Measurements from ENCODE around the gene MTHFD2L. TPM values are rescaled to one million over a fixed set of nuclear protein-coding genes. Genes with fewer than 3 reads are reported as not detected.

MTHFD2L gene
- total and polyA plus RNA-seq, 2 experiments from 2014 or later: 20.0 to 32.0 TPM

GRCh38 chr4:74146581-74147129 is 11.3 kb upstream of the MTHFD2L start:
- no peaks in the 10 kb centered on the region for H4K20me1 ChIP-seq (ENCODE audit: insufficient read depth, poor library complexity, severe bottlenecking)
- H3K9me2 ChIP-seq (replicated peaks; ENCODE audit: insufficient read depth): no peaks in the 10 kb centered on the region
- no peaks in the 10 kb centered on the region for H3K79me2 ChIP-seq
- no peak overlapping the region for H2AFZ ChIP-seq
- H3K9me3 ChIP-seq (ENCODE audit: low read depth): no peaks in the 10 kb centered on the region
- H3K4me1 ChIP-seq (ENCODE audit: insufficient read depth): no peaks in the 10 kb centered on the region
- H3K27ac ChIP-seq: no peak overlapping the region
- H3K4me2 ChIP-seq: no peak overlapping the region
- TF ChIP-seq EZH2phosphoT487 (IDR thresholded peaks at IDR 0.05; ENCODE audit: low read depth, severe bottlenecking, unreplicated experiment) (no peak), EZH2 (IDR thresholded peaks at IDR 0.05; ENCODE audit: borderline replicate concordance) (no peak), CTCF (IDR thresholded peaks at IDR 0.05; ENCODE audit: poor library complexity) (no peak)
- H3K27me3 ChIP-seq: peaks cover 2% of the 10 kb centered on the region
- H3K4me3 ChIP-seq: no peak overlapping the region
- 85% methylated on average over 4 of the region's 4 CpGs for WGBS (ENCODE audit: low lambda C conversion rate, missing lambda C conversion rate)
- H3K36me3 ChIP-seq (replicated peaks; ENCODE audit: insufficient read depth, low read depth): no peaks in the 10 kb centered on the region
- DNase-seq (ENCODE audit: low spot score): no peak

- Histone ChIP-seq H3K4me3 (no peak overlapping the region), H3K4me2 (no peak overlapping the region), H2AFZ (no peak overlapping the region), H3K9me2 (replicated peaks; ENCODE audit: insufficient read depth) (no peaks in the 10 kb centered on the region), H3K9me3 (ENCODE audit: low read depth) (no peaks in the 10 kb centered on the region), H3K27ac (no peak overlapping the region), H3K36me3 (replicated peaks; ENCODE audit: insufficient read depth, low read depth) (no peaks in the 10 kb centered on the region), H3K4me1 (ENCODE audit: insufficient read depth) (no peaks in the 10 kb centered on the region), H4K20me1 (ENCODE audit: insufficient read depth, poor library complexity, severe bottlenecking) (no peaks in the 10 kb centered on the region), H3K27me3 (peaks cover 2% of the 10 kb centered on the region), H3K79me2 (no peaks in the 10 kb centered on the region)
- DNase-seq (ENCODE audit: low spot score): no peak
- TF ChIP-seq EZH2 (IDR thresholded peaks at IDR 0.05; ENCODE audit: borderline replicate concordance) (no peak), EZH2phosphoT487 (IDR thresholded peaks at IDR 0.05; ENCODE audit: low read depth, severe bottlenecking, unreplicated experiment) (no peak), CTCF (IDR thresholded peaks at IDR 0.05; ENCODE audit: poor library complexity) (no peak)
- WGBS (ENCODE audit: low lambda C conversion rate, missing lambda C conversion rate): 91% methylated on average over 2 of the region's 2 CpGs
Measured at GRCh38 chr4:74148205-74148604, 9.7 kb upstream of the MTHFD2L start.

GRCh38 chr4:74152836-74153235 is 5.1 kb upstream of the MTHFD2L start:
- Histone ChIP-seq H3K4me1 (ENCODE audit: insufficient read depth) (peaks cover 9% of the 10 kb centered on the region), H2AFZ (no peak overlapping the region), H4K20me1 (ENCODE audit: insufficient read depth, poor library complexity, severe bottlenecking) (no peaks in the 10 kb centered on the region), H3K27ac (no peak overlapping the region), H3K4me2 (no peak overlapping the region), H3K79me2 (no peaks in the 10 kb centered on the region), H3K4me3 (no peak overlapping the region), H3K27me3 (no peaks in the 10 kb centered on the region), H3K36me3 (replicated peaks; ENCODE audit: insufficient read depth, low read depth) (no peaks in the 10 kb centered on the region), H3K9me2 (replicated peaks; ENCODE audit: insufficient read depth) (no peaks in the 10 kb centered on the region), H3K9me3 (ENCODE audit: low read depth) (no peaks in the 10 kb centered on the region)
- no peak for DNase-seq (ENCODE audit: low spot score)
- TF ChIP-seq EZH2 (IDR thresholded peaks at IDR 0.05; ENCODE audit: borderline replicate concordance) (no peak), CTCF (IDR thresholded peaks at IDR 0.05; ENCODE audit: poor library complexity) (no peak), EZH2phosphoT487 (IDR thresholded peaks at IDR 0.05; ENCODE audit: low read depth, severe bottlenecking, unreplicated experiment) (no peak)

- H3K9me2 ChIP-seq (replicated peaks; ENCODE audit: insufficient read depth): no peaks in the 10 kb centered on the region
- 96% methylated on average over 2 of the region's 2 CpGs for WGBS (ENCODE audit: low lambda C conversion rate, missing lambda C conversion rate)
- no peaks in the 10 kb centered on the region for H3K36me3 ChIP-seq (replicated peaks; ENCODE audit: insufficient read depth, low read depth)
- peaks cover 19% of the 10 kb centered on the region for H3K4me1 ChIP-seq (ENCODE audit: insufficient read depth)
- DNase-seq (ENCODE audit: low spot score): no peak
- no peaks in the 10 kb centered on the region for H3K9me3 ChIP-seq (ENCODE audit: low read depth)
- H3K79me2 ChIP-seq: peaks cover 32% of the 10 kb centered on the region
- H3K27ac ChIP-seq: peak overlapping the region; percentile 94
- no peak overlapping the region for H3K4me3 ChIP-seq
- H2AFZ ChIP-seq: peak overlapping the region; percentile 85
- TF ChIP-seq EZH2phosphoT487 (IDR thresholded peaks at IDR 0.05; ENCODE audit: low read depth, severe bottlenecking, unreplicated experiment) (no peak), EZH2 (IDR thresholded peaks at IDR 0.05; ENCODE audit: borderline replicate concordance) (no peak), CTCF (IDR thresholded peaks at IDR 0.05; ENCODE audit: poor library complexity) (no peak)
- H3K4me2 ChIP-seq: peak overlapping the region; percentile 76
- no peaks in the 10 kb centered on the region for H3K27me3 ChIP-seq
- H4K20me1 ChIP-seq (ENCODE audit: insufficient read depth, poor library complexity, severe bottlenecking): peaks cover 7% of the 10 kb centered on the region
Measured at GRCh38 chr4:74156521-74156920, 1.4 kb upstream of the MTHFD2L start.
